Measurements from ENCODE around the gene SIN3B.

The SIN3B gene

DNA sequence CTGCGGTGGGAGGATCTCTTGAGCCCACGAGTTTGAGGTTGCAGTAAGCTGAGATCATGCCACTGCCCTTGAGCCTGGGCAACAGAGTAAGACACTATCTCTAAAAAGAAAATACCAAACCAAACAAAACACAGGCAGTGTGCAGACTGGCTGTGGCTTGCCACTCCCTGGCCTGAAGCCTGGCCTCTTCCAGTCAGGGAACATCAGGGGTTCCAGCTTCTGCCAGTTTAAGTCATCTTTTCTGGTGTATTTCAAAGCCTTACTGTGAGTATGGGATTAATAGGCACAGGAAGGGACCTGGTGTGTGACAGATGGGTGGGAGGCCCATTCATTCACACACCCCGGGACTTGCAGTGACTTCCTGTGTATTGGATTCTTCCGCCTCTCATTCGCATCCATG is 32.6 kb downstream of the SIN3B start:
- no peak overlapping the region for H3K9ac ChIP-seq (ENCODE audit: low read length)
- no peaks in the 10 kb centered on the region for H4K20me1 ChIP-seq (ENCODE audit: low read depth, low read length)
- H3K9me2 ChIP-seq (replicated peaks; ENCODE audit: insufficient read depth, low read length), result no peaks in the 10 kb centered on the region
- H3K4me3 ChIP-seq (ENCODE audit: insufficient read depth, low read length, poor library complexity, severe bottlenecking), result no peak overlapping the region
- H3K27ac ChIP-seq (ENCODE audit: low read depth, low read length), result no peak overlapping the region
- H3K4me2 ChIP-seq (ENCODE audit: low read depth, low read length, poor library complexity, severe bottlenecking), result no peak overlapping the region
- H3F3A ChIP-seq (ENCODE audit: insufficient read depth), result no peaks in the 10 kb centered on the region
- TF ChIP-seq EZH2phosphoT487 (conservative IDR thresholded peaks at IDR 0.05; ENCODE audit: low read length), result no peak
- TF ChIP-seq, protein P1, sequence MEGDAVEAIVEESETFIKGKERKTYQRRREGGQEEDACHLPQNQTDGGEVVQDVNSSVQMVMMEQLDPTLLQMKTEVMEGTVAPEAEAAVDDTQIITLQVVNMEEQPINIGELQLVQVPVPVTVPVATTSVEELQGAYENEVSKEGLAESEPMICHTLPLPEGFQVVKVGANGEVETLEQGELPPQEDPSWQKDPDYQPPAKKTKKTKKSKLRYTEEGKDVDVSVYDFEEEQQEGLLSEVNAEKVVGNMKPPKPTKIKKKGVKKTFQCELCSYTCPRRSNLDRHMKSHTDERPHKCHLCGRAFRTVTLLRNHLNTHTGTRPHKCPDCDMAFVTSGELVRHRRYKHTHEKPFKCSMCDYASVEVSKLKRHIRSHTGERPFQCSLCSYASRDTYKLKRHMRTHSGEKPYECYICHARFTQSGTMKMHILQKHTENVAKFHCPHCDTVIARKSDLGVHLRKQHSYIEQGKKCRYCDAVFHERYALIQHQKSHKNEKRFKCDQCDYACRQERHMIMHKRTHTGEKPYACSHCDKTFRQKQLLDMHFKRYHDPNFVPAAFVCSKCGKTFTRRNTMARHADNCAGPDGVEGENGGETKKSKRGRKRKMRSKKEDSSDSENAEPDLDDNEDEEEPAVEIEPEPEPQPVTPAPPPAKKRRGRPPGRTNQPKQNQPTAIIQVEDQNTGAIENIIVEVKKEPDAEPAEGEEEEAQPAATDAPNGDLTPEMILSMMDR (IDR thresholded peaks at IDR 0.05; ENCODE audit: insufficient read depth, low read length, poor library complexity, severe bottlenecking), result no peak
- no peak overlapping the region for H2AFZ ChIP-seq (ENCODE audit: low read depth, low read length, severe bottlenecking)
- no peaks in the 10 kb centered on the region for H3K27me3 ChIP-seq (ENCODE audit: low read length)
- no peaks in the 10 kb centered on the region for H3K9me3 ChIP-seq (ENCODE audit: insufficient read depth, low read length)
- H3K36me3 ChIP-seq (ENCODE audit: low read length), result no peaks in the 10 kb centered on the region
- no peaks in the 10 kb centered on the region for H3K79me2 ChIP-seq (ENCODE audit: insufficient read depth, low read length)

DNA sequence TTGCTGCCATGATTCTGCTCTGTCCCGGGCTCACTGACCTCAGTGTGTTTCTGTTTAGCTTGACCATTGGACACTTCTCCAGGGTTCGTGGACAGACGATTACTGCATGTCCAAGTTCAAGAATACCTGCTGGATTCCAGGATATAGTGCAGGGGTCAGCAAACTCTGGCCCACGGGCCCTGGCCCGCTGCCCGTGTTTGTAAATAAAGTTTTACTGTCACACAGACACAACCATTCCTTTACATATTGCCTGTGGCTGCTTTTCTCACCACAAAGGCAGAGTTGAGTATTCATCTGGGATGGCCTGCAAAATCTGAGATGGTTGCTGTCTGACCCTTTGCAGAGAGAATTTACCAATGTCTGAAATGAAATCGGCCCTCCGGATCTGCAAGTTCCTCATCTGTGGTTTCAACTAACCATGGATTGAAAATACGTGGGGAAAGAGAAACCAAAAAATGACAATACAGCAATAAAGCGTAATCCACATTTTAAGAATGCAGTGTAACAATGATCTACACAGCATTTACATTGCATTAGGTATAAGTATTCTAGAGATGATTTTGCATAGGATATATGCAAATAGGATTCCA is 33.7 kb downstream of the SIN3B start:
- H3K79me2 ChIP-seq (ENCODE audit: insufficient read depth, low read length), result no peaks in the 10 kb centered on the region
- no peak overlapping the region for H3K9ac ChIP-seq (ENCODE audit: low read length)
- no peaks in the 10 kb centered on the region for H3K36me3 ChIP-seq (ENCODE audit: low read length)

DNA sequence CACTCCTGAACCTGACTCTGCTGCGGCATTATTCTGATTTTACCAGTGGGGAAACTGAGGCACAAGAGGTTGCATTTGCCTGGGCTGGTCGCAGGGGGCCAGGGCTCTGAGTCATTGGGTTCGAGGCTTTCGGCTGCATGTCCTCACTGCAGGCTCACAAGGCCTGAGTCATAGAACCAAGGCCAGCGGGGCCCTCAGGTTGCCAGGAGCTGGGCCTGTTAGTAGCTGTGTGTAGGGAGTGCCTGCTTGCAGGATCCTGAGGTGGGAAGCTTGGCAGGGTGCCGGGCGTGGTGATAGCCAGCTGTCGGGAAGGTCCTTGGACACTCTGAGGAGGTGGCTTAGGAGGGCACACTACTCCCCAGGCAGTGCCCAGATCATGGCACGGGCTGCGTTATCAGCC is 38.0 kb downstream of the SIN3B start:
- Histone ChIP-seq H3K79me2 (ENCODE audit: insufficient read depth, low read length) (no peaks in the 10 kb centered on the region), H3F3A (ENCODE audit: insufficient read depth) (no peaks in the 10 kb centered on the region), H3K4me3 (ENCODE audit: insufficient read depth, low read length, poor library complexity, severe bottlenecking) (no peak overlapping the region), H4K20me1 (ENCODE audit: low read depth, low read length) (no peaks in the 10 kb centered on the region), H3K9me3 (ENCODE audit: insufficient read depth, low read length) (no peaks in the 10 kb centered on the region), H3K36me3 (ENCODE audit: low read length) (no peaks in the 10 kb centered on the region), H2AFZ (ENCODE audit: low read depth, low read length, severe bottlenecking) (no peak overlapping the region), H3K4me2 (ENCODE audit: low read depth, low read length, poor library complexity, severe bottlenecking) (no peak overlapping the region), H3K9ac (ENCODE audit: low read length) (no peak overlapping the region), H3K27ac (ENCODE audit: low read depth, low read length) (no peak overlapping the region), H3K27me3 (ENCODE audit: low read length) (no peaks in the 10 kb centered on the region), H3K9me2 (replicated peaks; ENCODE audit: insufficient read depth, low read length) (no peaks in the 10 kb centered on the region)
- TF ChIP-seq, protein P1 (IDR thresholded peaks at IDR 0.05; ENCODE audit: insufficient read depth, low read length, poor library complexity, severe bottlenecking), result no peak
- no peak for TF ChIP-seq EZH2phosphoT487 (conservative IDR thresholded peaks at IDR 0.05; ENCODE audit: low read length)

More for the DNA sequence above, 33.7 kb downstream of the SIN3B start:
- H3K9me2 ChIP-seq (replicated peaks; ENCODE audit: insufficient read depth, low read length), result no peaks in the 10 kb centered on the region
- H3K4me2 ChIP-seq (ENCODE audit: low read depth, low read length, poor library complexity, severe bottlenecking), result no peak overlapping the region
- no peaks in the 10 kb centered on the region for H4K20me1 ChIP-seq (ENCODE audit: low read depth, low read length)
- TF ChIP-seq EZH2phosphoT487 (conservative IDR thresholded peaks at IDR 0.05; ENCODE audit: low read length), result no peak
- TF ChIP-seq, protein P1 (IDR thresholded peaks at IDR 0.05; ENCODE audit: insufficient read depth, low read length, poor library complexity, severe bottlenecking), result no peak
- no peak overlapping the region for H3K27ac ChIP-seq (ENCODE audit: low read depth, low read length)
- no peaks in the 10 kb centered on the region for H3K27me3 ChIP-seq (ENCODE audit: low read length)
- H3F3A ChIP-seq (ENCODE audit: insufficient read depth), result no peaks in the 10 kb centered on the region
- no peaks in the 10 kb centered on the region for H3K9me3 ChIP-seq (ENCODE audit: insufficient read depth, low read length)
- H3K4me3 ChIP-seq (ENCODE audit: insufficient read depth, low read length, poor library complexity, severe bottlenecking), result no peak overlapping the region
- no peak overlapping the region for H2AFZ ChIP-seq (ENCODE audit: low read depth, low read length, severe bottlenecking)

Data from SU-DHL-6 (cell line).